ENCODE results near the gene KRT2. TPM values are rescaled to one million over a fixed set of nuclear protein-coding genes. Genes with fewer than 3 reads are reported as not detected.

The KRT2 gene
- total RNA-seq, 4 donors from 2014 or later, result not detected

DNA sequence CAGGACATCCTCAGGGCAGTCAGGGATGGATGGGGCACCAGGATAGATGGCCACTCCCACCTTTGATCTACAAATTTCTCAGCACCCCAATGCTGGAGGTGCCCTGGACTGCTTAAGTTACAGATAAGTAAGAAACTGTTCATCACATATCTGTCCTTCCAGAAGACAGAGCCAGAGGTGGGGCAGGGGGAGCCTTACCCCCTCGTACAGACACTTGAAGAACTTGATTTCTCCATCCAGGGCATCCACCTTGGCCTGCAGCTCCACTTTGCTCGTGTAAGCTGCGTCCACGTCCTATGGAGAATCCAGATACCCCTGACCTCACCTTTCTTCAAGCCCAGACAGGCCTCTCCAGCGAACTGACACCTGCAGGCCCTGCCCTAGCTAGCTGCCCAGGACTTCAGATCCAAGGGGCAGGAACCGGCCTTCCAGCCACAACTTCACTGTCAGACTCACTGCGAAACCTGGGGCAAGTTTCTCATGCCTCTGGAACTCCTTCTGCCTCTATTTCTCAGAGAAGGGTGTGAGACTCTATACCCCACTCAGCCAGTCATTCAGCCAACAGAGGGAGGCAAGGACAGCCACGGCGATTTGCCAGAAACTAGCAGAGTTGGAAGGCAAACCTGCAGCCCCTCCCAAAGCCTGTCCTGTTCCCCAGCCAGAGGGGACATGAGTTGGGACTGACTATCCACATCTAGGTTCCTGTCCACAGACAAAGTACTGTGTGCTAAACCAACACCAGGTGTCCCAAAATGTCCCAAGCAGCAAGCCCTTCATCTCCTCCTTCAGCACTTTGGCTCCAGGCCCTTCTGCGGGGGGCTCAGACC is 37.4 kb downstream of the KRT2 start:
- Histone ChIP-seq H3K4me1 (no peaks in the 10 kb centered on the region), H3K4me3 (no peak overlapping the region), H3K36me3 (no peaks in the 10 kb centered on the region), H3K9me3 (no peaks in the 10 kb centered on the region), H3K27me3 (peaks cover 0 to 35% (median 0%) of the 10 kb centered on the region in 4 donors), H3K27ac (replicated peaks in 1 of 4) (no peak overlapping the region)
- peak; percentile 62 for DNase-seq (ENCODE audit: extremely low spot score)
- TF ChIP-seq POLR2A (IDR thresholded peaks at IDR 0.05; ENCODE audit: low read depth) (no peak), EP300 (IDR thresholded peaks at IDR 0.05) (no peak), POLR2AphosphoS5 (IDR thresholded peaks at IDR 0.05) (no peak)
- TF ChIP-seq, protein P1, sequence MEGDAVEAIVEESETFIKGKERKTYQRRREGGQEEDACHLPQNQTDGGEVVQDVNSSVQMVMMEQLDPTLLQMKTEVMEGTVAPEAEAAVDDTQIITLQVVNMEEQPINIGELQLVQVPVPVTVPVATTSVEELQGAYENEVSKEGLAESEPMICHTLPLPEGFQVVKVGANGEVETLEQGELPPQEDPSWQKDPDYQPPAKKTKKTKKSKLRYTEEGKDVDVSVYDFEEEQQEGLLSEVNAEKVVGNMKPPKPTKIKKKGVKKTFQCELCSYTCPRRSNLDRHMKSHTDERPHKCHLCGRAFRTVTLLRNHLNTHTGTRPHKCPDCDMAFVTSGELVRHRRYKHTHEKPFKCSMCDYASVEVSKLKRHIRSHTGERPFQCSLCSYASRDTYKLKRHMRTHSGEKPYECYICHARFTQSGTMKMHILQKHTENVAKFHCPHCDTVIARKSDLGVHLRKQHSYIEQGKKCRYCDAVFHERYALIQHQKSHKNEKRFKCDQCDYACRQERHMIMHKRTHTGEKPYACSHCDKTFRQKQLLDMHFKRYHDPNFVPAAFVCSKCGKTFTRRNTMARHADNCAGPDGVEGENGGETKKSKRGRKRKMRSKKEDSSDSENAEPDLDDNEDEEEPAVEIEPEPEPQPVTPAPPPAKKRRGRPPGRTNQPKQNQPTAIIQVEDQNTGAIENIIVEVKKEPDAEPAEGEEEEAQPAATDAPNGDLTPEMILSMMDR (IDR thresholded peaks at IDR 0.05), result no peak
- 88% methylated on average over 10 of the region's 10 CpGs for WGBS
- intact Hi-C loops (cut with DNase I), result no loop called here

DNA sequence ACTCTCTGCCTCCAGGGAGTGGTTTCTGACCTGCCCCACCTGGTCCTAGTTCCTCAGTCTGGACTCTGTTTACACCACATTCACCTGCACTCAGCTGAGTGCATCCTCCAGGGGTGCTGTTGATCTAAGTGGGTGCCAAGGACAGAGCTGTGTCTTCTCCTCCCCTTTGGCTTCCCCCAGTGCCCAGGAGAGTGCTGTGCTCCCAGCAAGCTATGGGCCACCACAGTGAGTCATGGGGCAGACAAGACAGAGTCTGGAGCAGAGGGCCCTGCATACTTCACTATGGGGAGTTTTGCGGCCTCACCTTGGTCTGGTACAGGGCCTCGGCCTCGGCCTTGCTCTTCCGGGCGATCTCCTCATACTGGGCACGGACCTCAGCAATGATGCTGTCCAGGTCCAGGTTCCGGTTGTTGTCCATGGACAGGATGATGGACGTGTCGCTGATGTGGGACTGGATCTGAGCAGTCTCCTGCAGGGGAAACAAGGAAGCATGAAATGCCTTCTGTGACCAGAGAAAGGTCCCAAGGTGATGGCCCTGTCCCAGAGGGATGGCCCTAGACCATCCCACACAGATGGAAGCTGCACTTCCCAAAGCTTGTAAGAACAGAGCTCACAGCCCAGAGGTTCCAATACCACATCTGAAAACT is 38.5 kb downstream of the KRT2 start:
- TF ChIP-seq POLR2AphosphoS5 (IDR thresholded peaks at IDR 0.05) (no peak), EP300 (IDR thresholded peaks at IDR 0.05) (no peak), POLR2A (IDR thresholded peaks at IDR 0.05; ENCODE audit: low read depth) (no peak)
- TF ChIP-seq, protein P1 (IDR thresholded peaks at IDR 0.05), result no peak
- Histone ChIP-seq H3K4me3 (no peak overlapping the region), H3K4me1 (no peaks in the 10 kb centered on the region), H3K36me3 (no peaks in the 10 kb centered on the region), H3K27ac (replicated peaks in 1 of 4) (no peak overlapping the region), H3K27me3 (peaks cover 0 to 36% (median 0%) of the 10 kb centered on the region in 4 donors), H3K9me3 (no peaks in the 10 kb centered on the region)
- WGBS, result 70% methylated on average over 2 of the region's 9 CpGs
- DNase-seq (ENCODE audit: extremely low spot score), result peak; percentile 74
- intact Hi-C loops (cut with DNase I), result no loop called here

DNA sequence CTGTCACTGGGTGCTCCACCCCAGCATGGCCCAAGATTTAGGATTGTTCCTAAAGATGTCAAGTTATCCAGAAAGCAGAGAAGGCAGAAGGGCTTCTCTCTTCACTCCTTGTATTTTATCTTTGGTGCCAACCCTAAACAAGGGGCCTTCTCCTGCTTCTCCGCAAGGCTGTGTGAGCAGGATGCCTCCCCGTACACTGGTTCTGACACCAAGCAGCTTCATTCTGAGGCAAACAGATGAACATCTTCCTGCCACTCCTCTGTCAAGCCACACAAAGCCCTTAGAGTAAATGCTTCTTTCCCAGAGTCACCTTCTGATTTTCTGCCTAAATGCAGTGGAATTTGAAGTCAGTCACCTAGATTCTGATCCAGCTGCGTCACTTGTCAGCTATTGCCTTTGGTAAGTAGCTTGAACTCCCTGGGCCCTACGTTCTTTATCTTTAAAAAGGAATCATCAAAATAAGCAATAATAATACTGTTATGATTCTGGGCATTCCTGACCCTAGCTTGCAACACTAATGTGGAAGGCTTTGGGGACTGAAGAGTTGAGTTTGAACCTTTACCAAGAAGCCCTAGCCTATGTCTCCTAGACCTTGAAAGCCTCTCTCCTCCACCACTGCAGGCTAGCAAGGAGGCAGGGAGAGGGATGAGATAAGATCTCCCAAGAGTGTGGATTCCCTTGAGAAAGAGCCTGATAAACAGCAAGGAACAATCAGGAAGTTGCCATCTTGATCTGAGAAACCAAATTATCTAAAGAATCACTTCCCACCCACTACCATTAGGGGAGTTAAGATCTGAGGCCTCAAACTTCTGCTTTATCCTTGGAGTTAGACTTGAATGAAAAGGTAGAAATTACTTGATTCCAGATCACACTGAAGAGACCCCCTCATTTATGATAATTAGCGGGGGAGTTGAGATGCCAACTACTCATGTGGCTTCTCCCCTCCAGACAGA is 39.3 kb downstream of the KRT2 start:
- 83% methylated on average over 5 of the region's 5 CpGs for WGBS
- Histone ChIP-seq H3K9me3 (no peaks in the 10 kb centered on the region), H3K36me3 (no peaks in the 10 kb centered on the region), H3K27ac (replicated peaks in 1 of 4) (no peak overlapping the region), H3K4me3 (no peak overlapping the region), H3K4me1 (no peaks in the 10 kb centered on the region), H3K27me3 (peaks cover 0 to 44% (median 0%) of the 10 kb centered on the region in 4 donors)
- TF ChIP-seq POLR2A (IDR thresholded peaks at IDR 0.05; ENCODE audit: low read depth) (no peak), POLR2AphosphoS5 (IDR thresholded peaks at IDR 0.05) (no peak), EP300 (IDR thresholded peaks at IDR 0.05) (no peak)
- TF ChIP-seq, protein P1 (IDR thresholded peaks at IDR 0.05), result no peak
- intact Hi-C loops (cut with DNase I), result no loop called here
- DNase-seq (ENCODE audit: extremely low spot score), result peak; percentile 57

DNA sequence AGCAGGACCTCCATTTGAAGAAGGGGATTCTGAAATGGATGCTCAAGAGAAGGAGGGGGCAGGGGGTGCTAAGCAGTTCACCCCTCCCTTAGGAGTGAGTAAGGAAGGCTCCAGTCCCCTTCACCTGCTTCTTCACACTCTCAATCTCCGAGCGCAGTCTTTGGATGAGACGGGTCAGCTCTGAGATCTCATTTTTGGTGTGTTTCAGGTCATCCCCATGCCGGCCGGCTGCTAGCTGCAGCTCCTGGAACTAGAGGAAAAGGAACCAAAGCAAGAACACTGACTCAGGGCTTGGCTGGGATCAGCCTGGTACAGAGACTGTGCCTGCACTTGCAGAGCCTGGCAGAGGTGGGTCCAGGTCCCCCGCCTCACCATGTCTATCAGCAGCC is 40.9 kb downstream of the KRT2 start:
- H3K36me3 ChIP-seq, result no peaks in the 10 kb centered on the region
- peaks cover 0 to 43% (median 0%) of the 10 kb centered on the region in 4 donors for H3K27me3 ChIP-seq
- H3K9me3 ChIP-seq, result no peaks in the 10 kb centered on the region
- H3K4me3 ChIP-seq, result no peak overlapping the region
- intact Hi-C loops (cut with DNase I), result no loop called here
- H3K4me1 ChIP-seq, result no peaks in the 10 kb centered on the region
- no peak for TF ChIP-seq EP300 (IDR thresholded peaks at IDR 0.05)
- no peak for TF ChIP-seq POLR2AphosphoS5 (IDR thresholded peaks at IDR 0.05)
- TF ChIP-seq, protein P1 (IDR thresholded peaks at IDR 0.05), result no peak
- TF ChIP-seq POLR2A (IDR thresholded peaks at IDR 0.05; ENCODE audit: low read depth), result no peak
- WGBS, result 86% methylated on average over 6 of the region's 6 CpGs
- DNase-seq (ENCODE audit: extremely low spot score), result peak; percentile 47
- no peak overlapping the region for H3K27ac ChIP-seq (replicated peaks in 1 of 4)

Measured in esophagus muscularis mucosa (tissue), 4 donors.